ENCODE data around the gene PSME3IP1.

Gene PSME3IP1

GRCh38 chr16:57169327-57169726 is 16.5 kb downstream of the PSME3IP1 start:
- Histone ChIP-seq H3K4me3 (no peak overlapping the region), H3K27me3 (no peaks in the 10 kb centered on the region), H3K9me3 (no peaks in the 10 kb centered on the region), H4K20me1 (no peaks in the 10 kb centered on the region), H3K27ac (no peak overlapping the region), H3K9ac (no peak overlapping the region), H3K36me3 (peaks cover 82% of the 10 kb centered on the region), H3K4me1 (peaks cover 27% of the 10 kb centered on the region), H3K4me2 (no peak overlapping the region)
- TF ChIP-seq Cebpa-rat (IDR thresholded peaks at IDR 0.05) = no peak

DNA sequence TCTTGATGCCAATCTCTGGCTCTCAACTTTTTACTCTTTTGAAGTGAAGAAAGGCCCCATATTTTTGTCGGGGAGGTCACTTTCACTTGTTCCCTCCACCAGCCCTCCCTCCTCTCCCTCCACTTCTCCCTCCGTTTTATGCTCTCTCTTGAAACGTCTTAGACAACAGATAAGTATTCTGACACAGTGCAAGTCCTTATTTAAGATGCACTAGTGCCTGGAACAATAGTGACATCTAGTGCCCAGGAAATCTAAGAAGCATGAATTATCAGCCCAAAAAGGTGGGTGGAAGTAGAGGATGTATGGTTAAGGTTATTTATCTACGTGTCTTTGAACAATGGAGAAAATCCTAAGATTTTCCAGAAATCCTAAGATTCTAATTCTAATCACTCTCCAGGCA is 17.9 kb downstream of the PSME3IP1 start:
- no peaks in the 10 kb centered on the region for H3K9me3 ChIP-seq
- 0 out of 2 replicates have a peak overlapping the region, but pooled peaks have one; percentile 18 for H3K9ac ChIP-seq
- no peak overlapping the region for H3K4me3 ChIP-seq
- H3K4me1 ChIP-seq = peaks cover 27% of the 10 kb centered on the region
- TF ChIP-seq Cebpa-rat (IDR thresholded peaks at IDR 0.05) = no peak
- H3K4me2 ChIP-seq = peak overlapping the region; percentile 70
- H3K27ac ChIP-seq = peak overlapping the region; percentile 11; the same call in 1 of the 2 replicates
- no peaks in the 10 kb centered on the region for H3K27me3 ChIP-seq
- no peaks in the 10 kb centered on the region for H4K20me1 ChIP-seq
- peaks cover 84% of the 10 kb centered on the region for H3K36me3 ChIP-seq

DNA sequence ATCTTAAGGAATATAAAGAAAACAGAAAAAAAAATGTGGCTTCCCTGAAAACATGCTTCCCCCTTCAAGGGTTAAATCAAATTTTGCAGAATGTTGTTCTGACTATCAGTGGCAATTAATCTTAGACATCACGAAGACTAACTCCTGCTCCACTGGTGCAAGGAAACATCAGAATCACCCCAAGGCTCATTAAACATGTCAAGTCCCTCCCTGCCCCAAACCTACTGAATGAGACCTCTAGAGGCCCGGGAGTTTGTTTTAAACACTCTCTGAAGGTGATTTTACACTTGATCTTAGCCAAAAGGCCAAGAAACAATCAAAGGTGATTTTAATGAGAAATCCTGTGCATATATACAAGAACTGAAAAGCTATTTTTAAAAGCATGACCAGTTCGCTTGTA is 18.3 kb downstream of the PSME3IP1 start:
- Histone ChIP-seq H3K27ac (peak overlapping the region; percentile 11; the same call in 1 of the 2 replicates), H4K20me1 (no peaks in the 10 kb centered on the region), H3K9ac (peak overlapping the region; percentile 18; the same call in 1 of the 2 replicates), H3K4me2 (peak overlapping the region; percentile 70), H3K4me1 (peaks cover 27% of the 10 kb centered on the region), H3K4me3 (no peak overlapping the region), H3K27me3 (no peaks in the 10 kb centered on the region), H3K9me3 (no peaks in the 10 kb centered on the region), H3K36me3 (peaks cover 84% of the 10 kb centered on the region)
- no peak for TF ChIP-seq Cebpa-rat (IDR thresholded peaks at IDR 0.05)

- H4K20me1 ChIP-seq = no peaks in the 10 kb centered on the region
- H3K27ac ChIP-seq = peak overlapping the region; percentile 39; the same call in 1 of the 2 replicates
- peaks cover 27% of the 10 kb centered on the region for H3K4me1 ChIP-seq
- H3K9ac ChIP-seq = peak overlapping the region; percentile 18; the same call in 1 of the 2 replicates
- peak overlapping the region; percentile 70 for H3K4me2 ChIP-seq
- TF ChIP-seq Cebpa-rat (IDR thresholded peaks at IDR 0.05) = no peak
- H3K4me3 ChIP-seq = no peak overlapping the region
- no peaks in the 10 kb centered on the region for H3K27me3 ChIP-seq
- H3K9me3 ChIP-seq = no peaks in the 10 kb centered on the region
- peaks cover 84% of the 10 kb centered on the region for H3K36me3 ChIP-seq
Observed at GRCh38 chr16:57166951-57167350, 18.9 kb downstream of the PSME3IP1 start.

- Histone ChIP-seq H3K27me3 (no peaks in the 10 kb centered on the region), H3K4me2 (peak overlapping the region; percentile 70), H3K9me3 (no peaks in the 10 kb centered on the region), H3K36me3 (peaks cover 84% of the 10 kb centered on the region), H3K4me1 (peaks cover 29% of the 10 kb centered on the region), H4K20me1 (no peaks in the 10 kb centered on the region), H3K27ac (peak overlapping the region; percentile 39; the same call in 1 of the 2 replicates), H3K9ac (peak overlapping the region; percentile 18; the same call in 1 of the 2 replicates), H3K4me3 (no peak overlapping the region)
- TF ChIP-seq Cebpa-rat (IDR thresholded peaks at IDR 0.05) = no peak
Observed at GRCh38 chr16:57166451-57166850, 19.4 kb downstream of the PSME3IP1 start.

DNA sequence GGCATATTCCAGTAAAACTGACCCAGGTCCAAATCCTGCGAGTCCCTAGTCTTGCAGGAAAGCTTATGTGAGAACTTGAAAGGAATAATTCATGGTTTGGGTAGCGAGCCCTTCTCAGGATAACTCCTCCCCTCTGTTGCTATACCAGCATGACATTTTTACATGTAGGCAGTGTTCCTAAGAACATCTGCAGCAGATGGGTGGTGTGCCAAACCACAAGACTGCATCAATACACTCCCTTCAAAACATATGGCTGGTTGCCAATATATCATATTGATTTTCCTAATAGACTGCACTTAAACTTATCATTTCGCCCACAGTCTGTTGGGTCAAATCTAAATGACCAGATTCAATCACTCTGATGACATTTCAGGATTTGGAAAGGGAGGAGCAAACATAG is 19.9 kb downstream of the PSME3IP1 start:
- H3K9ac ChIP-seq = no peak overlapping the region
- no peaks in the 10 kb centered on the region for H4K20me1 ChIP-seq
- peaks cover 34% of the 10 kb centered on the region for H3K4me1 ChIP-seq
- no peaks in the 10 kb centered on the region for H3K27me3 ChIP-seq
- no peak for TF ChIP-seq Cebpa-rat (IDR thresholded peaks at IDR 0.05)
- H3K4me2 ChIP-seq = peak overlapping the region; percentile 70
- H3K27ac ChIP-seq = no peak overlapping the region
- no peak overlapping the region for H3K4me3 ChIP-seq
- H3K9me3 ChIP-seq = no peaks in the 10 kb centered on the region
- peaks cover 81% of the 10 kb centered on the region for H3K36me3 ChIP-seq

DNA sequence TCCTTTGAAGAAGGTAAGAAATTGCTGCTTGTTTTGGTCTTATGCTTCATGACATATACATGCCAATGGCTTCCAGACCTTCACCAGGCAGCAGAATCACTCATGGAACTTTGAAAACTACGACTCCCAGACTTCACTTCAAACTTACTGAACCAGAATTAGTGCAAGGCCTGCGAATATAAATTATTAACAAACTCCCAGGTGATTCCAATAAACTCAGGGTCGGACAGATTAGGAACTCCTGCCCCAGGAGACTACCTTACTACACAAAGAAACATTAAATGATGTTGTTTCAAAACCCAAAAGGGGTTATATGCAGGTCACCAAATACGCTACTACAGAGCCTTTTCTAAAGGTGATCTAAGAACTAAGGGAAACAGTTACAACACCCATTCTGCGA is 20.4 kb downstream of the PSME3IP1 start:
- Histone ChIP-seq H4K20me1 (no peaks in the 10 kb centered on the region), H3K4me3 (no peak overlapping the region), H3K27ac (no peak overlapping the region), H3K4me2 (peak overlapping the region; percentile 70), H3K9me3 (no peaks in the 10 kb centered on the region), H3K9ac (no peak overlapping the region), H3K4me1 (peaks cover 39% of the 10 kb centered on the region), H3K36me3 (peaks cover 81% of the 10 kb centered on the region), H3K27me3 (no peaks in the 10 kb centered on the region)
- no peak for TF ChIP-seq Cebpa-rat (IDR thresholded peaks at IDR 0.05)

- Histone ChIP-seq H3K36me3 (peaks cover 81% of the 10 kb centered on the region), H3K27me3 (no peaks in the 10 kb centered on the region), H3K9me3 (no peaks in the 10 kb centered on the region), H3K27ac (no peak overlapping the region), H3K4me1 (peaks cover 41% of the 10 kb centered on the region), H3K4me2 (no peak overlapping the region), H3K4me3 (no peak overlapping the region), H3K9ac (no peak overlapping the region), H4K20me1 (no peaks in the 10 kb centered on the region)
- no peak for TF ChIP-seq Cebpa-rat (IDR thresholded peaks at IDR 0.05)
Observed at GRCh38 chr16:57163842-57164241, 22.0 kb downstream of the PSME3IP1 start.

DNA sequence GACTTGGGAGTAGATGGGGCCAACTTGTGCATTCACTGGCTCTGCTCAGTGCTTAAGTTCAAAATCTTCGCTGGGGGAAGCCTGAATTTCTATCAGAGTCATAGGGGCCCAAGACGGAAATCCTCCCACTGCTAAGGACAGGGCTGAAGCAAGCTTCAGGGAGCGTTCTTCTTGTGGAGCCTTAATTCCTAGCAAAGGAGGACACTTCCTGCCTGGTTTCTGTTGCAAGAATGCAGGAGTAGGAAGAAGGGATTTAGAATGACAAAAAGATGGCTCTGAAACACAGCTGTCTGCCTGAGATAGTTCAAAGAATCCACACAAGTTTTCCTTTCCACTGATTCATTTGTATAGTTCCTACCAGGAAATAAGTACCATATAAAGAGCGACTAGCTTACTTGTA is 26.4 kb downstream of the PSME3IP1 start:
- no peak overlapping the region for H3K9ac ChIP-seq
- H3K36me3 ChIP-seq = peaks cover 96% of the 10 kb centered on the region
- H4K20me1 ChIP-seq = no peaks in the 10 kb centered on the region
- no peak overlapping the region for H3K27ac ChIP-seq
- H3K4me2 ChIP-seq = no peak overlapping the region
- H3K4me1 ChIP-seq = peaks cover 14% of the 10 kb centered on the region
- TF ChIP-seq Cebpa-rat (IDR thresholded peaks at IDR 0.05) = no peak
- H3K9me3 ChIP-seq = no peaks in the 10 kb centered on the region
- no peak overlapping the region for H3K4me3 ChIP-seq
- H3K27me3 ChIP-seq = no peaks in the 10 kb centered on the region

DNA sequence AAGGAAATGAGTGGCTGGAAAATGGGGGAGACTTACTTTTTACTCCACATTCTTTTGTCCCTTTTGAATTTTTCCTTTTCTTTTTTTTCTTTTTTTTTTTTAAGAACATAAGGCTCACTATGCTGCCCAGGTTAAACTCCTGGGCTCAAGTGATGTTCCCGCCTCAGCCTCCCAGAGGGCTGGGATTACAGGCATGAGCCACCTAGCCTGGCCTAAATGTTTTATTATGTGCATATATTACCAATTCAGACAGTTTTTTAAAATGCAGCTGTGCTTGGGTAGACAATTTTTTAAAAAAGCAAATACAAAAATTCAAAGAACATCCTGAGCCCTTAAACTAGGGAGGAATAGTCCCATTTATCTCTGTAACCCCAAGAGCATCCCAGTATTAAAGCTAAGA is 28.3 kb downstream of the PSME3IP1 start:
- Histone ChIP-seq H4K20me1 (no peaks in the 10 kb centered on the region), H3K4me2 (no peak overlapping the region), H3K9me3 (no peaks in the 10 kb centered on the region), H3K36me3 (peaks cover 96% of the 10 kb centered on the region), H3K9ac (no peak overlapping the region), H3K4me3 (no peak overlapping the region), H3K27ac (no peak overlapping the region), H3K27me3 (no peaks in the 10 kb centered on the region), H3K4me1 (peaks cover 28% of the 10 kb centered on the region)
- no peak for TF ChIP-seq Cebpa-rat (IDR thresholded peaks at IDR 0.05)

GRCh38 chr16:57156351-57156703 is 29.5 kb downstream of the PSME3IP1 start:
- TF ChIP-seq Cebpa-rat (IDR thresholded peaks at IDR 0.05) = no peak
- Histone ChIP-seq H3K27ac (no peak overlapping the region), H3K4me3 (no peak overlapping the region), H3K4me1 (peaks cover 37% of the 10 kb centered on the region), H4K20me1 (no peaks in the 10 kb centered on the region), H3K4me2 (no peak overlapping the region), H3K9me3 (no peaks in the 10 kb centered on the region), H3K36me3 (peaks cover 87% of the 10 kb centered on the region), H3K9ac (no peak overlapping the region), H3K27me3 (no peaks in the 10 kb centered on the region)

Data from BLaER1 (cell line).